Stimulated activated CD8-positive, alpha-beta memory T cell treated with anti-CD3 and anti-CD28 coated beads, Interleukin-2, amount 100 ng/mL, for 1 hour (primary cell): ENCODE measurements around the gene IGFBP3.

ENCODE experiments used
- DNase-seq, 2 donors: peaks; one replicate each; pipeline ENCODE4 v3.0.0-alpha.2; 2020; ENCODE audit warnings: low read depth in 2 of 2

The IGFBP3 gene

GRCh38 chr7:45872116-45873034 is 48.7 kb downstream of the IGFBP3 start:
- DNase-seq, result no peak

- DNase-seq, result no peak
Measured at GRCh38 chr7:45869426-45869825, 51.6 kb downstream of the IGFBP3 start.

DNA sequence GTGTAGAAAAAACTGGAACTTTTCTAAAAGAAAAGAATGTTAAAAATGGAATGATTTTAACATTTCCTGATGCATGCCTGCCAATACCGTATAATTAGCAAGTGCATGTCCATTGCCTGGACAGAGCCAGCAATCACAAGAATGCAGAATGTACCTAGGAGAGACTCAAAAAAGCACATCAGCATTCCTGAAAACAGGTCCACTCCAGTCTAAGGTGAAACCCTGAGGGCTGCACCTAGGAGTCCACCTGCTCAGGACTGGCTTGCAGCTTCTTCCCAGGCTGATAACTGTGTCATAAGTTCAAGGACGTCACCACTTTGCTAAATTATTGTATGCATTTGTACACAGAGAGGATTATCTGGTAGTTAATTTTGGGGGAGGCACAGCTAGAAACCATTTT is 53.6 kb downstream of the IGFBP3 start:
- DNase-seq, result no peak

DNA sequence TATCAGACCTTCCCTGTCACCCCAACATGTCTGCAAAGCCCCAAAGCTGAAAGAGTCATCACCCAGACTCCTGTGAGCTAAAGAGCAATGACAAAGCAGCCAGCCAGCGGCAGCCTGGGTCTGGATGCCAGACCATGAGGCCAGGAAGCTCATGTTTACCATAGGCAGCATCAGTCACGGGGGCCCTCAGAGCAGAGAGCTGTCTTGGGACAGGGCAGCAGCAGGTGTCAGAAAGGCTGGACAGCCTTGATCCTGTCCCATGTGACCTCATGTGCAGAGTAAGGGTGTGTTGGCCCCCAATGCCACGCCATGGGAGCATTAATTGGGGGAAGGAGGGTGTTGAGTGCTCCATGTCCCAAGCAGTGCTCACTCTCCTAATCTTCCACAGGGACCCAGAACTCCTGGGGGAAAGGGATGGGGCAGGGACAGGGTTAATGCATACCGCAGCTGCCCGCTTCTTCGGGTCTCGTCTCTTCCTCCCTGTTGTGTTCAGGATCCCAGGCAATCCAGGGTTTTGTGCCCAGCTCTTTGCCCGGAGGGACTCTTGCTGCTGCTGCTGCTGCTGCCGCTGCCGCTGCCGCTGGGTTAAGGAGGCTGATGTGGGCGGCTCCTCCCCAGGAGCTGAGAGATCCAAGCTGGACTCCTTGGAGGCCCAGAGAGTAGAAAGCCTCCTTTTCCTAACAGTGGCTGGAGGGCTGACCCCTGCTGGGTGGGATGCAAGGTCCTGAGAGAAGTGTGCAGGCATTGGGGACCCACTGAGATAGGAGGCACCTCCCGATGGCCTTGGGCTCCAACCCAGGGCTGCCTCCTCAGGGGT is 55.3 kb downstream of the IGFBP3 start:
- no peak for DNase-seq

DNA sequence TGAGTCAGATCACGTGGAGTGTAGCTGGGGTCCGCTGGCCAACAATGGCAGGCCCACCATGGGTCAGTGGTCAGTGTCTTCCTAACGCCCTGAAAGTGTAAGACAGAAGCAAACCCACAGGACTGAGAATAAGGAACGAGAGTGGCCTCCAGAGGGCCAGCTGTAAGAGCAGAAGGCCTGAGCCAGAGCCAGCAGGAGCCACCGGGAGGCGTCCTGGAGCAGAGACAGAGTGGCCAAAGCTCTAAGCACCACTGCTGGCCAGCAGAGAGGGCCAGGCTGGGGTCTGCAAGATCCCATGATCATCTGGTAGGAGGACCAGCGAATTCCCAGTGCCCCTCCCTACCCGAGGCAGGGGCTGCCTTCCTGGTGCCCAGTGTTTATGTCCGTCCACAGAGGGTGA is 57.4 kb downstream of the IGFBP3 start:
- DNase-seq, result no peak
